Measurements from ENCODE around the gene UMOD. TPM values are rescaled to one million over a fixed set of nuclear protein-coding genes. Genes with fewer than 3 reads are reported as not detected.

Gene UMOD
- total and polyA plus RNA-seq, 11 donors = not detected

GRCh38 chr16:20398603-20399002 is 46.1 kb upstream of the UMOD start:
- intact Hi-C loops (cut with DNase I) = no loop called here
- no peak for ATAC-seq
- Histone ChIP-seq H3K9me3 (no peaks in the 10 kb centered on the region), H3K36me3 (no peaks in the 10 kb centered on the region), H3K27ac (no peak overlapping the region), H3K27me3 (no peaks in the 10 kb centered on the region), H3K4me3 (no peak overlapping the region), H3K4me1 (peaks cover 0 to 10% (median 6%) of the 10 kb centered on the region in 12 donors)
- TF ChIP-seq POLR2A (IDR thresholded peaks at IDR 0.05) = no peak
- no peak for TF ChIP-seq CTCF (IDR thresholded peaks at IDR 0.05)
- 75 to 92% (median 91%) methylated on average over 3 of the region's 3 CpGs for WGBS, 4 donors
- DNase-seq = no peak

GRCh38 chr16:20397468-20398074 is 45.1 kb upstream of the UMOD start:
- peak in 1 of 4 donors; percentile 13 for ATAC-seq
- 82 to 92% (median 87%) methylated on average over 7 of the region's 7 CpGs for WGBS, 4 donors
- no peaks in the 10 kb centered on the region for H3K27me3 ChIP-seq

GRCh38 chr16:20396846-20397467 is 44.4 kb upstream of the UMOD start:
- DNase-seq = no peak
- 95 to 98% (median 97%) methylated on average over 7 of the region's 7 CpGs for WGBS, 4 donors
- intact Hi-C loops (cut with DNase I) = no loop called here

More at GRCh38 chr16:20397468-20398074, 45.1 kb upstream of the UMOD start:
- Histone ChIP-seq H3K36me3 (no peaks in the 10 kb centered on the region), H3K27ac (no peak overlapping the region), H3K9me3 (no peaks in the 10 kb centered on the region), H3K4me3 (no peak overlapping the region), H3K4me1 (peaks cover 0 to 12% (median 7%) of the 10 kb centered on the region in 12 donors)
- DNase-seq = no peak
- intact Hi-C loops (cut with DNase I) = no loop called here
- TF ChIP-seq CTCF (IDR thresholded peaks at IDR 0.05) (no peak), POLR2A (IDR thresholded peaks at IDR 0.05) (no peak)

More at GRCh38 chr16:20396846-20397467, 44.4 kb upstream of the UMOD start:
- Histone ChIP-seq H3K36me3 (no peaks in the 10 kb centered on the region), H3K4me1 (peaks cover 0 to 12% (median 7%) of the 10 kb centered on the region in 12 donors), H3K4me3 (no peak overlapping the region), H3K27me3 (no peaks in the 10 kb centered on the region), H3K9me3 (no peaks in the 10 kb centered on the region), H3K27ac (no peak overlapping the region)
- no peak for TF ChIP-seq CTCF (IDR thresholded peaks at IDR 0.05)
- TF ChIP-seq POLR2A (IDR thresholded peaks at IDR 0.05) = no peak
- ATAC-seq = no peak
